ENCODE data around the gene MRPS7. TPM values are rescaled to one million over a fixed set of nuclear protein-coding genes. Genes with fewer than 3 reads are reported as not detected.
"Not testable (repeated sequence)": the region's sequence is repeated elsewhere in the genome, so short reads cannot be mapped to it uniquely, and the experiment has no call there.

Gene MRPS7
- total and polyA plus RNA-seq, 2 of the 8 experiments (the other 6 are each of a cell fraction or from before 2014, with no cell fraction given): 63.4 to 79.4 TPM

DNA sequence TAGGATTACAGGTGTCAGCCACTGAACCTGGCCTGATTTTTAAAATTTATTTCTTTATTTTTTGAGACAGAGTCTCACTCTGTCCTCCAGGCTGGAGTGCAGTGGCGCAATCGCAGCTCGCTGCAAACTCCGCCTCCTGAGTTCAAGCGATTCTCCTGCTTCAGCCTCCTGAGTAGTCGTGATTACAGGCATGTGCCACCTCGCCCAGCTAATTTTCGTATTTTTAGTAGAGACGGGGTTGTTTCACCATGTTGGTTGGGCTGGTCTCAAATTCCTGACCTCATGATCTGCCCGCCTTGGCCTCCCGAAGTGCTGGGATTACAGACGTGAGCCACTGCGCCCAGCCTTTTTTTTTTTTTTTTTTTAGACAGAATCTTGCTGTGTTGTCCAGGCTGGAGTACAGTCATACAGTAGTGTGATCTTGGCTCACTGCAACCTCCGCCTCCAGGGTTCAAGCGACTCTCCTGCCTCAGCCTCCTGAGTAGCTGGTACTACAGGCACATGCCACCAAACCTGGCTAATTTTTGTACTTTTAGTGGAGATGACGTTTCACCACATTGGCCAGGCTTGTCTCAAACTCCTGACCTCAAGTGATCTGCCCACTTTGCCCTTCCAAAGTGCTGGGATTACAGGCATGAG lies 31.2 kb downstream of the MRPS7 start:
- H3K4me1 ChIP-seq (replicated peaks in 1 of 4; ENCODE audit: control insufficient read depth in 3 of 4, insufficient read depth in 4 of 4, low read length in 3 of 4); H2BK5ac ChIP-seq (ENCODE audit: low read depth, low read length); H2AFZ ChIP-seq (ENCODE audit: low read length); H4K91ac ChIP-seq (replicated peaks; ENCODE audit: insufficient read length, low read length); H3K56ac ChIP-seq (replicated peaks; ENCODE audit: insufficient read length, low read depth, low read length); H3K23me2 ChIP-seq (ENCODE audit: low read depth, low read length); H3K9ac ChIP-seq (replicated peaks in 1 of 4; ENCODE audit: extremely low read depth in 1 of 4, low read depth in 3 of 4, low read length in 3 of 4); H3K23ac ChIP-seq (ENCODE audit: insufficient read length); FAIRE-seq; H2BK20ac ChIP-seq (ENCODE audit: low read length); H3K14ac ChIP-seq (ENCODE audit: insufficient read length); H2AK5ac ChIP-seq (ENCODE audit: low read depth, low read length); H2BK120ac ChIP-seq (replicated peaks; ENCODE audit: low read depth, low read length); H3K9me3 ChIP-seq (ENCODE audit: insufficient read depth in 2 of 2, low read depth in 1 of 2, low read length in 1 of 2); H3K79me1 ChIP-seq (ENCODE audit: low read depth, low read length); H3K27me3 ChIP-seq (replicated peaks in 1 of 4; ENCODE audit: control insufficient read depth in 3 of 4, extremely low read depth in 1 of 4, insufficient read depth in 3 of 4, low read length in 3 of 4); H4K8ac ChIP-seq (ENCODE audit: extremely low read depth, insufficient read depth, low read length); H2BK12ac ChIP-seq (ENCODE audit: low read depth, low read length); DNase-seq (ENCODE audit: low read depth in 1 of 2, low spot score in 2 of 2); H3K18ac ChIP-seq (ENCODE audit: extremely low read depth, low read length); H3K4me2 ChIP-seq (ENCODE audit: insufficient read depth in 1 of 2, low read depth in 2 of 2, low read length in 2 of 2); H4K20me1 ChIP-seq (replicated peaks in 1 of 2; ENCODE audit: control insufficient read depth in 1 of 2, insufficient read depth in 2 of 2, low read length in 2 of 2); H3K36me3 ChIP-seq (ENCODE audit: control insufficient read depth in 2 of 4, insufficient read depth in 4 of 4, low read length in 3 of 4); H3K4ac ChIP-seq (replicated peaks; ENCODE audit: insufficient read length, low read depth, low read length); H3K27ac ChIP-seq (ENCODE audit: low read depth, low read length); H4K5ac ChIP-seq (ENCODE audit: insufficient read length, low read depth, low read length); H2BK15ac ChIP-seq (ENCODE audit: low read length); H3K4me3 ChIP-seq (ENCODE audit: extremely low read depth in 1 of 4, insufficient read depth in 2 of 4, low read depth in 3 of 4, low read length in 4 of 4); H3K79me2 ChIP-seq (ENCODE audit: control insufficient read depth in 1 of 2, insufficient read depth in 2 of 2, low read length in 2 of 2): not testable (repeated sequence)
- ChIA-PET POLR2A (ENCODE audit: partially characterized antibody) (interaction anchor here (0.6 kb wide), 1 partner anchor 26 kb away, joined by 3 read pairs; no protein-coding TSS in a partner anchor), CTCF (ENCODE audit: partially characterized antibody) (interaction anchor here (0.6 to 1.4 kb wide), 5 partner anchors 22 to 202 kb away, joined by 3 to 6 read pairs (median 4); partner anchors contain the start of genes GRB2 and MIF4GD)
- WGBS, 2 experiments (ENCODE audit: extremely low coverage in 1 of 2, insufficient coverage in 1 of 2, insufficient read length in 1 of 2, insufficient replicate concordance in 2 of 2, low coverage in 1 of 2, low lambda C conversion rate in 2 of 2, missing lambda C conversion rate in 1 of 2): 80% methylated on average over 16 of the region's 16 CpGs; no CpG with 5 or more reads in 1 of the 2 experiments
- peak; percentile 48; the same call in 1 of the 2 replicates for TF ChIP-seq CEBPB (IDR thresholded peaks at IDR 0.05; ENCODE audit: low read depth, low read length)
